H1 (cell line): ENCODE measurements around the gene BMERB1. TPM values are rescaled to one million over a fixed set of nuclear protein-coding genes. Genes with fewer than 3 reads are reported as not detected.

Experiments used
- CTCF ChIA-PET: fragments of 300-600 bp; sonication (Branson Sonifier 250); formaldehyde crosslinking; loops from one replicate; lab custom pipeline; 2021; ENCODE audit not compliant: partially characterized antibody; lab: Charles Lee
- POLR2A ChIA-PET: fragments of 300-600 bp; sonication (Branson Sonifier 250); formaldehyde crosslinking; loops from one replicate; lab custom pipeline; 2021; ENCODE audit warnings: inconsistent platforms; ENCODE audit not compliant: partially characterized antibody; lab: Charles Lee
- DNase-seq, 2 experiments: peaks; one replicate each; pipeline versions ENCODE4 v3.0.0 to v3.0.0-alpha.2; 2010 to 2022; ENCODE audit warnings: low spot score in 2 of 2, low read depth in 1 of 2, mixed read lengths in 1 of 2
- FAIRE-seq: peaks from 2 replicates; lab custom pipeline; 2011; peaks lifted over from hg19 to GRCh38; lab: Jason Lieb, UNC
- H2AFZ ChIP-seq: 2 replicates; pipeline ENCODE4 v1.8.1; 2012; ENCODE audit warnings: low read length, inconsistent platforms
- H2AK5ac ChIP-seq: 2 replicates; pipeline ENCODE4 v1.6.1; 2013; ENCODE audit warnings: low read depth, low read length
- H2BK120ac ChIP-seq: replicated peaks from 2 replicates; pipeline ENCODE3; 2013; ENCODE audit warnings: low read depth, low read length, inconsistent platforms
- H2BK12ac ChIP-seq: 2 replicates; pipeline ENCODE4 v1.6.1; 2013; ENCODE audit warnings: low read depth, low read length
- H2BK15ac ChIP-seq: 2 replicates; pipeline ENCODE4 v1.6.1; 2013; ENCODE audit warnings: low read length
- H2BK20ac ChIP-seq: 2 replicates; pipeline ENCODE4 v1.6.1; 2013; ENCODE audit warnings: low read length
- H2BK5ac ChIP-seq: 2 replicates; pipeline ENCODE4 v1.6.1; 2013; ENCODE audit warnings: low read depth, low read length
- H3K14ac ChIP-seq: 2 replicates; pipeline ENCODE4 v1.6.1; 2013; ENCODE audit warnings: inconsistent platforms; ENCODE audit not compliant: insufficient read length
- H3K18ac ChIP-seq: 2 replicates; pipeline ENCODE4 v1.6.1; 2013; ENCODE audit warnings: low read length; ENCODE audit errors: extremely low read depth
- H3K23ac ChIP-seq: 2 replicates; pipeline ENCODE4 v1.6.1; 2013; ENCODE audit warnings: inconsistent platforms; ENCODE audit not compliant: insufficient read length
- H3K23me2 ChIP-seq: 2 replicates; pipeline ENCODE4 v1.6.1; 2013; ENCODE audit warnings: low read depth, low read length
- H3K27ac ChIP-seq: 2 replicates; pipeline ENCODE4 v1.6.1; 2011; ENCODE audit warnings: low read depth, low read length, inconsistent platforms
- H3K27me3 ChIP-seq, 4 experiments: replicated peaks in 1 of 4; 1 replicate in 1 of 4; 2 replicates in 3 of 4; pipeline versions ENCODE4 v1.6.1 to v1.8.1; 2011 to 2013; ENCODE audit warnings: low read length in 3 of 4, mild to moderate bottlenecking in 3 of 4, inconsistent platforms in 2 of 4, mixed read lengths in 2 of 4, moderate library complexity in 1 of 4; ENCODE audit not compliant: control insufficient read depth in 3 of 4, insufficient read depth in 3 of 4; ENCODE audit errors: extremely low read depth in 1 of 4
- H3K36me3 ChIP-seq, 4 experiments: 2 replicates each; pipeline versions ENCODE4 v1.6.1 to v1.8.1; 2011 to 2013; ENCODE audit warnings: mild to moderate bottlenecking in 4 of 4, low read length in 3 of 4, moderate library complexity in 2 of 4, control low read depth in 1 of 4, inconsistent platforms in 1 of 4; ENCODE audit not compliant: insufficient read depth in 4 of 4, control insufficient read depth in 2 of 4
- H3K4ac ChIP-seq: replicated peaks from 2 replicates; pipeline ENCODE3; 2013; ENCODE audit warnings: low read length, low read depth, mixed read lengths, inconsistent platforms; ENCODE audit not compliant: insufficient read length
- H3K4me1 ChIP-seq, 4 experiments: replicated peaks in 1 of 4; 1 replicate in 1 of 4; 2 replicates in 3 of 4; pipeline versions ENCODE4 v1.6.1 to v1.8.1; 2011 to 2013; ENCODE audit warnings: low read length in 3 of 4, inconsistent platforms in 2 of 4, mixed read lengths in 1 of 4; ENCODE audit not compliant: insufficient read depth in 4 of 4, control insufficient read depth in 3 of 4
- H3K4me2 ChIP-seq, 2 experiments: 2 replicates each; pipeline versions ENCODE4 v1.6.1 to v1.8.1; 2011 to 2013; ENCODE audit warnings: low read depth in 2 of 2, low read length in 2 of 2, control low read depth in 1 of 2, inconsistent platforms in 1 of 2, mild to moderate bottlenecking in 1 of 2; ENCODE audit not compliant: insufficient read depth in 1 of 2
- H3K4me3 ChIP-seq, 4 experiments: fragments of 200-600, 300-600 bp in 1 of 4; sonication (generic), shearing (Covaris generic), sonication (Bioruptor Twin) in 1 of 4; 2 replicates each; pipeline versions ENCODE4 v1.5.1 to v1.8.1; 2011 to 2016; ENCODE audit warnings: low read length in 4 of 4, low read depth in 3 of 4, control low read depth in 2 of 4, inconsistent platforms in 2 of 4, mild to moderate bottlenecking in 2 of 4, mixed read lengths in 1 of 4, moderate library complexity in 1 of 4; ENCODE audit not compliant: insufficient read depth in 2 of 4; ENCODE audit errors: extremely low read depth in 1 of 4
- H3K56ac ChIP-seq: replicated peaks from 2 replicates; pipeline ENCODE3; 2013; ENCODE audit warnings: low read depth, mild to moderate bottlenecking, mixed read lengths, low read length, inconsistent platforms; ENCODE audit not compliant: insufficient read length
- H3K79me1 ChIP-seq: 2 replicates; pipeline ENCODE4 v1.6.1; 2013; ENCODE audit warnings: low read depth, low read length, control low read depth
- H3K79me2 ChIP-seq, 2 experiments: 2 replicates each; pipeline versions ENCODE4 v1.6.1 to v1.8.1; 2012 to 2013; ENCODE audit warnings: low read length in 2 of 2, mild to moderate bottlenecking in 2 of 2, inconsistent platforms in 1 of 2; ENCODE audit not compliant: insufficient read depth in 2 of 2, control insufficient read depth in 1 of 2
- H3K9ac ChIP-seq, 4 experiments: replicated peaks in 1 of 4; 1 replicate in 1 of 4; 2 replicates in 3 of 4; pipeline versions ENCODE4 v1.6.1 to v1.8.1; 2011 to 2013; ENCODE audit warnings: low read depth in 3 of 4, low read length in 3 of 4, control low read depth in 2 of 4, mild to moderate bottlenecking in 2 of 4, moderate library complexity in 2 of 4, inconsistent platforms in 1 of 4; ENCODE audit errors: extremely low read depth in 1 of 4
- H3K9me3 ChIP-seq, 2 experiments: 2 replicates each; pipeline versions ENCODE4 v1.6.1 to v1.8.1; 2012 to 2013; ENCODE audit warnings: mild to moderate bottlenecking in 2 of 2, moderate library complexity in 2 of 2, control low read depth in 1 of 2, inconsistent platforms in 1 of 2, low read depth in 1 of 2, low read length in 1 of 2, mixed read lengths in 1 of 2; ENCODE audit not compliant: insufficient read depth in 2 of 2
- H4K20me1 ChIP-seq, 2 experiments: replicated peaks in 1 of 2; 2 replicates each; pipeline versions ENCODE3 to v1.8.1; 2011 to 2013; ENCODE audit warnings: inconsistent platforms in 2 of 2, low read length in 2 of 2, mild to moderate bottlenecking in 1 of 2; ENCODE audit not compliant: insufficient read depth in 2 of 2, control insufficient read depth in 1 of 2
- H4K5ac ChIP-seq: 2 replicates; pipeline ENCODE4 v1.6.1; 2013; ENCODE audit warnings: low read length, low read depth, mixed read lengths, inconsistent platforms; ENCODE audit not compliant: insufficient read length
- H4K8ac ChIP-seq: 2 replicates; pipeline ENCODE4 v1.8.0; 2013; ENCODE audit warnings: mild to moderate bottlenecking, moderate library complexity, low read length, inconsistent platforms; ENCODE audit not compliant: insufficient read depth; ENCODE audit errors: extremely low read depth
- H4K91ac ChIP-seq: replicated peaks from 2 replicates; pipeline ENCODE3; 2013; ENCODE audit warnings: low read length, mixed read lengths, inconsistent platforms; ENCODE audit not compliant: insufficient read length
- CHD1 ChIP-seq: IDR thresholded peaks from 2 replicates; pipeline ENCODE4 v1.6.1; 2012; ENCODE audit warnings: low read depth, low read length, improper control_type of control experiment
- SIX5 ChIP-seq: IDR thresholded peaks from 2 replicates; pipeline ENCODE4 v1.6.1; 2011; ENCODE audit warnings: mild to moderate bottlenecking, low read depth, low read length
- WGBS, 2 experiments: shearing (Covaris generic) in 1 of 2; methylation state at CpG; one replicate each; pipeline versions ENCODE4 v1.1.6 to v1.1.7; 2013 to 2015; ENCODE audit warnings: low lambda C conversion rate in 2 of 2, mixed read lengths in 2 of 2, inconsistent platforms in 1 of 2, low coverage in 1 of 2, missing lambda C conversion rate in 1 of 2; ENCODE audit not compliant: insufficient replicate concordance in 2 of 2, insufficient coverage in 1 of 2, insufficient read length in 1 of 2; ENCODE audit errors: extremely low coverage in 1 of 2, missing lambda C conversion rate in 1 of 2; 5-methylcytosine and 5-hydroxymethylcytosine counted together
- polyA plus RNA-seq, 7 experiments: library from polyadenylated mRNA; depleted of rRNA in 3 of 7; stranded (reverse) in 5 of 7; unstranded in 2 of 7; fragments of >200 nt in 5 of 7; fragments of 200-250 nt in 2 of 7; gene quantifications; 1 replicate in 5 of 7; 2 replicates in 1 of 7; 4 replicates in 1 of 7; pipeline versions ENCODE4 v1.2.1 to v1.2.3, GENCODE V29; 2011 to 2013; ENCODE audit warnings: missing spikeins in 2 of 7, mixed read lengths in 2 of 7
- total RNA-seq: library from RNA; stranded (reverse); fragmentation: NEBNext Ultra II Directional; extraction: Animal tissue kit (Norgen Biotek cat#: 25700); gene quantifications from 2 replicates; pipeline ENCODE4 v1.2.1, GENCODE V29; 2021

Gene BMERB1
- total and polyA plus RNA-seq, 2 of the 8 experiments (the other 6 are each of a cell fraction or from before 2014, with no cell fraction given): 23.5 to 27.1 TPM

DNA sequence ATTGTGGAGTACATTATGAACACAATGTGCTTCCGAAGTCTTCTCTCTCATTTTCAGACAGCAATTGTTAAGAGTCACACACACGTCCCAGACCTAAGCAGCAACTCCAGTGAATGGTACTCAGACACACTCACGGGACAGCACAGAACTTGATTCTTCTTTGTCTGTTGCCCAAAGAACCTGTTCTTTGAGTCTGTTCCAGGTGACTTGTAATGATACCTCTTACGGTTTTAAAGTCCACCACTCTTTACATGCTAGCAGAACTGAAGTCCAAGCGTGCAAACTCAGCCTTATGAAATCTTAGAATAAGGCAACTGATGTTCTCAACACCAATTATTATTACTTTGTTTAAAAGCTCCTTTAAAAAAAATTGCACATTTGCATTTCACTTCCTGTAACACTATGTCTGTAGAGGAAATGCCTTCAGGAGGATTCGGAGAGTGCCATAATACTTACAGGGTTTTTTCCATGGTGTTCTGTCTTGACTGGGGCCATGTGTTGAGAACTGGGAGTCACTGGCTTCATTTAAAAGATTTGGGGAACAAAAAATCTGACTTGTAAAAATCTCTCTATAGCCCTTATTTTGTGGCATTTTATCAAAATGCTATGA is 160.4 kb downstream of the BMERB1 start:
- no peak for FAIRE-seq
- no peak overlapping the region for H4K91ac ChIP-seq
- peaks cover 9 to 35% (median 15%) of the 10 kb centered on the region in 4 experiments; a peak in 7 of 8 replicates for H3K36me3 ChIP-seq
- H2AFZ ChIP-seq: no peak overlapping the region
- POLR2A ChIA-PET: no interaction called here
- no peaks in the 10 kb centered on the region for H3K27me3 ChIP-seq
- TF ChIP-seq SIX5 (no peak), CHD1 (no peak)
- H3K27ac ChIP-seq: no peak overlapping the region
- no peaks in the 10 kb centered on the region for H3K4me1 ChIP-seq
- H3K9me3 ChIP-seq: no peaks in the 10 kb centered on the region
- H3K14ac ChIP-seq: no peak overlapping the region
- H3K23me2 ChIP-seq: no peaks in the 10 kb centered on the region
- no peak for DNase-seq
- 96% methylated on average over 6 of the region's 6 CpGs; no CpG with 5 or more reads in 1 of the 2 experiments for WGBS, 2 experiments
- H2BK12ac ChIP-seq: no peak overlapping the region
- no peak overlapping the region for H2AK5ac ChIP-seq
- no peak overlapping the region for H3K9ac ChIP-seq
- no peak overlapping the region for H2BK15ac ChIP-seq
- H2BK20ac ChIP-seq: no peak overlapping the region
- no peak overlapping the region for H3K18ac ChIP-seq
- no peak overlapping the region for H2BK120ac ChIP-seq
- H3K79me2 ChIP-seq: no peaks in the 10 kb centered on the region
- H3K56ac ChIP-seq: no peak overlapping the region
- H2BK5ac ChIP-seq: no peak overlapping the region
- CTCF ChIA-PET: interaction anchor here (0.9 kb wide), 1 partner anchor 10 kb away, joined by 3 read pairs; no protein-coding TSS in a partner anchor
- no peaks in the 10 kb centered on the region for H4K20me1 ChIP-seq
- no peaks in the 10 kb centered on the region for H3K79me1 ChIP-seq
- H3K4me3 ChIP-seq: no peak overlapping the region
- no peak overlapping the region for H3K4ac ChIP-seq
- H3K23ac ChIP-seq: no peak overlapping the region
- H4K8ac ChIP-seq: no peak overlapping the region
- no peak overlapping the region for H3K4me2 ChIP-seq
- H4K5ac ChIP-seq: no peak overlapping the region
